Naive thymus-derived CD4-positive, alpha-beta T cell (primary cell): ENCODE measurements around the gene LACTB. TPM values are rescaled to one million over a fixed set of nuclear protein-coding genes. Genes with fewer than 3 reads are reported as not detected.

Experiments used
- ATAC-seq: fragments of 150-1000 bp; cut with Tn5 transposase; 2 replicates; pipeline ENCODE4 v1.10.0; 2021; ENCODE audit warnings: mild to moderate bottlenecking, moderate library complexity
- CTCF ChIA-PET: fragments of 350-600 bp; sonication (Branson Sonifier 250); formaldehyde crosslinking; loops from one replicate; lab custom pipeline; 2021; ENCODE audit warnings: antibody characterized with exemption; lab: Charles Lee
- POLR2A ChIA-PET: fragments of 350-600 bp; sonication (Branson Sonifier 250); formaldehyde crosslinking; loops from one replicate; lab custom pipeline; 2021; ENCODE audit warnings: antibody characterized with exemption, inconsistent platforms; lab: Charles Lee
- DNase-seq, 9 donors: peaks; one replicate each; pipeline versions ENCODE4 v3.0.0 to v3.0.0-alpha.2; 2020 to 2022; ENCODE audit warnings: mixed read lengths in 1 of 9
- H3K27ac ChIP-seq: one replicate; pipeline ENCODE4 v1.7.0; 2013; ENCODE audit warnings: mild to moderate bottlenecking, low read depth, low read length, moderate library complexity
- H3K27me3 ChIP-seq, 2 donors: one replicate each; pipeline ENCODE4 v1.7.0; 2013; ENCODE audit warnings: low read length in 2 of 2, mild to moderate bottlenecking in 2 of 2, moderate library complexity in 2 of 2; ENCODE audit not compliant: control insufficient read depth in 2 of 2, insufficient read depth in 2 of 2
- H3K36me3 ChIP-seq, 3 experiments: 1 replicate in 2 of 3; 2 replicates in 1 of 3; pipeline ENCODE4 v1.7.0; 2013; ENCODE audit warnings: low read length in 3 of 3, mild to moderate bottlenecking in 3 of 3, moderate library complexity in 1 of 3; ENCODE audit not compliant: insufficient read depth in 3 of 3, control insufficient read depth in 2 of 3
- H3K4me1 ChIP-seq, 2 donors: one replicate each; pipeline ENCODE4 v1.7.0; 2013; ENCODE audit warnings: low read length in 2 of 2, mild to moderate bottlenecking in 2 of 2, moderate library complexity in 1 of 2; ENCODE audit not compliant: control insufficient read depth in 2 of 2, insufficient read depth in 2 of 2
- H3K4me3 ChIP-seq: 2 replicates; pipeline ENCODE4 v1.7.0; 2013; ENCODE audit warnings: mild to moderate bottlenecking, low read length
- H3K9me3 ChIP-seq, 3 experiments: 1 replicate in 2 of 3; 2 replicates in 1 of 3; pipeline ENCODE4 v1.7.0; 2013; ENCODE audit warnings: low read length in 3 of 3; ENCODE audit not compliant: control insufficient read depth in 2 of 3
- H3K27ac Mint-ChIP-seq, 9 donors: one replicate each; pipeline ENCODE4 v1.8.0; 2020 to 2022; ENCODE audit warnings: mixed read lengths in 9 of 9, mild to moderate bottlenecking in 8 of 9, moderate library complexity in 5 of 9, inconsistent platforms in 2 of 9
- H3K27me3 Mint-ChIP-seq, 5 donors: one replicate each; pipeline ENCODE4 v1.8.0; 2021 to 2022; ENCODE audit warnings: mixed read lengths in 5 of 5, mild to moderate bottlenecking in 1 of 5
- H3K36me3 Mint-ChIP-seq, 5 donors: one replicate each; pipeline ENCODE4 v1.8.0; 2020 to 2022; ENCODE audit warnings: mixed read lengths in 5 of 5, mild to moderate bottlenecking in 3 of 5, inconsistent platforms in 1 of 5
- H3K4me1 Mint-ChIP-seq, 7 donors: one replicate each; pipeline ENCODE4 v1.8.0; 2020 to 2022; ENCODE audit warnings: mixed read lengths in 7 of 7, mild to moderate bottlenecking in 3 of 7, inconsistent platforms in 1 of 7
- H3K4me3 Mint-ChIP-seq, 10 donors: one replicate each; pipeline ENCODE4 v1.8.0; 2020 to 2022; ENCODE audit warnings: mild to moderate bottlenecking in 10 of 10, mixed read lengths in 10 of 10, moderate library complexity in 6 of 10, inconsistent platforms in 2 of 10
- H3K9me3 Mint-ChIP-seq, 11 donors: one replicate each; pipeline ENCODE4 v1.8.0; 2020 to 2022; ENCODE audit warnings: mixed read lengths in 11 of 11, mild to moderate bottlenecking in 4 of 11, inconsistent platforms in 1 of 11, moderate library complexity in 1 of 11
- intact Hi-C, 2 donors: fragments of 100-400 bp; cut with micrococcal nuclease; formaldehyde crosslinking; loops; one replicate each; pipeline ENCODE4 v1.15.1; 2023
- polyA plus RNA-seq, 2 donors: library from polyadenylated mRNA; unstranded; fragments of 300-500 nt; fragmentation: Illumina TruSeq; gene quantifications; one replicate each; pipeline ENCODE4 v1.2.3, GENCODE V29; 2021
- total RNA-seq, 6 experiments: library from RNA in 5 of 6; stranded (reverse) in 5 of 6; gene quantifications; 1 replicate in 5 of 6; 2 replicates in 1 of 6; pipeline ENCODE4 v1.2.3 and lab custom pipeline; 2021 to 2026

Gene LACTB
- total and polyA plus RNA-seq, 7 experiments from 2014 or later, result 8.2 to 23.2 (median 10.4) TPM

DNA sequence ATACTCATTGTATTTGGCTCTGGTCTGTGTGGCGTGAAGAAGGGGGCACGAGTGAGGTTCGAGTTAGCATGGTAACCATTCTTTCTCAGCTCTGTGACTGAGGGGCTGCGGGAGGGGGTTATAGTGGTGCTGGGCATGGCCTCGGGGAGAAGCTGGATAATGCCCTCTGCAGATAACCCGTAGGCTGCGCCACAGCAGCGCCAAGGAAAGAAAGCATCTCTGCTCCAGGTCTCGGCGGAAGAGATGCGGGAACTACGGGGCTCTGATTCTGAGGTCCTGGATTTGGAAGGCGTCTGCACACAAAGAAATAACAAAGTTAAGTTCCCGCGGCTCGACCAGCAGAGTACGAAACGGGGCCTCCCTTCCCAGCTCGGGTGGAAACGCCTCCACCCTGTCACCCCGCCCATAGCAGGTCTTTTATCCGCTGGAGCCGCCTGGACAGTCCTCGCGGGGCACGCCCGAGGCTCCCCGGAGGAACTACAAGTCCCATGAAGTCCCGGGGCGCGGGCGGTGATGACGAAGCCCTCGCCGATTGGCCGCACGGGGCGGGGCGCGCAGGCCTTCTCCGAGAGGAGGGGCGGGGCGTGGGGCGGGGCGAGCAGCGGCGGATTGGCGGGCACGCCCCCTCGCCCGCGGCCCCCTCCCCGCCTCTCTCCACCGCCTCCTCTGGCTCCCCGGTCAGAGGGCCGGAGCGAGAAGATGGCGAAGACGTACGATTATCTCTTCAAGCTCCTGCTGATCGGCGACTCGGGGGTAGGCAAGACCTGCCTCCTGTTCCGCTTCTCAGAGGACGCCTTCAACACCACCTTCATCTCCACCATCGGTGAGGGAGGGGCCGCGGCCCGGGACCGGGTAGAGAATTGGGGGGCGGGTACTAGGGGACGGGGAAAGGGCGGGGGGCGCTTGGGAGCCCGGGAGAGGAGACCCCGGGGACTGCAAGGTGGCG lies 67.5 kb downstream of the LACTB start, which contains the start of gene RAB8B:
Gene RAB8B (plus strand): TSS at position 681 of the 946 bp plus-strand sequence. CDS start 19 bp downstream, at position 700.
- Mint-ChIP-seq H3K9me3 (peaks cover 0 to 2% (median 0%) of the 10 kb centered on the region in 11 donors), H3K4me3 (peak within 1 kb of the TSS; percentile 92 to 99 (median 97)), H3K36me3 (peaks cover 0 to 19% (median 0%) of the 10 kb centered on the region in 5 donors), H3K27me3 (peaks cover 0 to 3% (median 0%) of the 10 kb centered on the region in 5 donors), H3K27ac (peak within 1 kb of the TSS; percentile 84 to 98 (median 95)), H3K4me1 (peaks cover 41 to 54% (median 50%) of the 10 kb centered on the region in 7 donors)
- ChIA-PET CTCF (interaction anchor here (1.4 kb wide), 1 partner anchor 32 kb away, joined by 4 read pairs; the partner anchor contains the start of gene RPS27L), POLR2A (interaction anchor here (2.2 kb wide), 1 partner anchor 32 kb away, joined by 9 read pairs; the partner anchor contains the start of gene RPS27L)
- Histone ChIP-seq H3K27me3 (no peaks in the 10 kb centered on the region), H3K9me3 (no peaks in the 10 kb centered on the region), H3K27ac (peak within 1 kb of the TSS; percentile 99), H3K4me1 (peaks cover 22 to 40% of the 10 kb centered on the region in 2 donors), H3K4me3 (peak within 1 kb of the TSS; percentile 86), H3K36me3 (peaks cover 0 to 8% (median 0%) of the 10 kb centered on the region in 3 experiments)
- peak; percentile 85 to 98 (median 93) for DNase-seq
- intact Hi-C loops, result loop anchor here (1.0 to 2.0 kb wide), 7 partner anchors 32 to 905 kb away; partner anchors contain the start of genes APH1B (in 2 of the 2), LACTB (in 2 of the 2), RPS27L (in 1 of the 2) and USP3 (in 1 of the 2)
- peak; percentile 88 for ATAC-seq

DNA sequence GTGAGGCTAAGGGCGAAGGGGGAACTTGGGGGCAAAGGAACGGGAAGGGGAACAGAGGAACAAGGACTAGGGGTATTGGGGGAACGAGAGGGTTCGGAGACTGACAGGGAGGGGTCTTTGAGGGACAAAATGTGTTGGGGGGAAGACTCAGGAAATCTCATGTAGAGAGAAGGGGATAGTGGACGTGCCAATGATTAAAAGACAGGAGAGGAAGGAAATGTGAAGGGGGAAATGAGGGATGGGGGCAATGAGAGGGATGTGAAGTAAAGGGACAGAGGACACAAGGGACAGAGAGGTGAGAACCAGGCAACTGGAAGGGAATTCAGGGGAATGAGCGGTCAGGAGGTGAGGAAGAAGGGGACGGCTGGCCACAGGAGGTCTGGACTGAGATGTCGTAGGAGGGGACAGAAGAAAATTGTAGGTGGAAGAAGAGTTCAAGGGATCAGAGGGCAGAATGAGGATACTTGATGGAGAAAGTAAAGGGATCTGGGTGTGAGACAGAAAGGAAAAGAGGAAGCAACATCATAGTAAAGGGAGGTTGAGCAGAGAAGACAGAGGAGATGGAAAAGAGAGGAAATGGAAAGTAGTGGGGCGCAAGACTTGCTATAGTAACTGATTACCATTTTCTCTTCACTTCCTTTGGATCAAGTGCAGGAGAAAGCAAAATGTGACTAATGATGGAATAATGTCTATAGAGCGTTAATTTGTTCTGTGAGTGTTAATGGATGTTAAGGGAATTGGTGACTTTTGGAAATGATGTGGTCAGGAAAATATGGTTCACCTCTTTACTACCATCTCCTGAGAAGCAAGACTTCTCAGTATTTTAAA lies 68.5 kb downstream of the LACTB start:
- H3K9me3 ChIP-seq, result no peaks in the 10 kb centered on the region
- no peaks in the 10 kb centered on the region for H3K27me3 ChIP-seq
- CTCF ChIA-PET, result interaction anchor here (0.6 to 1.7 kb wide), 3 partner anchors 13 to 71 kb away, joined by 3 to 9 read pairs (median 3); no protein-coding TSS in a partner anchor
- ATAC-seq, result no peak
- H3K36me3 ChIP-seq, result peaks cover 0 to 8% (median 0%) of the 10 kb centered on the region in 3 experiments
- H3K9me3 Mint-ChIP-seq, result peaks cover 0 to 2% (median 0%) of the 10 kb centered on the region in 11 donors
- peaks cover 32 to 50% of the 10 kb centered on the region in 2 donors for H3K4me1 ChIP-seq
- H3K27me3 Mint-ChIP-seq, result peaks cover 0 to 3% (median 0%) of the 10 kb centered on the region in 5 donors
- peak overlapping the region; percentile 84 to 98 (median 94) for H3K27ac Mint-ChIP-seq
- H3K36me3 Mint-ChIP-seq, result peaks cover 0 to 22% (median 0%) of the 10 kb centered on the region in 5 donors
- H3K27ac ChIP-seq, result peak overlapping the region; percentile 99
- DNase-seq, result peak in 2 of 9 donors; percentile 13 to 22
- POLR2A ChIA-PET, result interaction anchor here (1.2 to 4.3 kb wide), 9 partner anchors 12 to 86 kb away, joined by 3 to 52 read pairs (median 7); partner anchors contain the start of genes APH1B and RPS27L
- H3K4me3 ChIP-seq, result peak overlapping the region; percentile 86
- H3K4me3 Mint-ChIP-seq, result peak overlapping the region; percentile 92 to 99 (median 97)
- intact Hi-C loops, result loop anchor here (1.0 to 5.0 kb wide), 10 partner anchors 33 to 1112 kb away; partner anchors contain the start of genes APH1B (in 2 of the 2), LACTB (in 2 of the 2), RPS27L (in 1 of the 2) and SNX1 (in 1 of the 2)
- H3K4me1 Mint-ChIP-seq, result peaks cover 45 to 64% (median 58%) of the 10 kb centered on the region in 7 donors

DNA sequence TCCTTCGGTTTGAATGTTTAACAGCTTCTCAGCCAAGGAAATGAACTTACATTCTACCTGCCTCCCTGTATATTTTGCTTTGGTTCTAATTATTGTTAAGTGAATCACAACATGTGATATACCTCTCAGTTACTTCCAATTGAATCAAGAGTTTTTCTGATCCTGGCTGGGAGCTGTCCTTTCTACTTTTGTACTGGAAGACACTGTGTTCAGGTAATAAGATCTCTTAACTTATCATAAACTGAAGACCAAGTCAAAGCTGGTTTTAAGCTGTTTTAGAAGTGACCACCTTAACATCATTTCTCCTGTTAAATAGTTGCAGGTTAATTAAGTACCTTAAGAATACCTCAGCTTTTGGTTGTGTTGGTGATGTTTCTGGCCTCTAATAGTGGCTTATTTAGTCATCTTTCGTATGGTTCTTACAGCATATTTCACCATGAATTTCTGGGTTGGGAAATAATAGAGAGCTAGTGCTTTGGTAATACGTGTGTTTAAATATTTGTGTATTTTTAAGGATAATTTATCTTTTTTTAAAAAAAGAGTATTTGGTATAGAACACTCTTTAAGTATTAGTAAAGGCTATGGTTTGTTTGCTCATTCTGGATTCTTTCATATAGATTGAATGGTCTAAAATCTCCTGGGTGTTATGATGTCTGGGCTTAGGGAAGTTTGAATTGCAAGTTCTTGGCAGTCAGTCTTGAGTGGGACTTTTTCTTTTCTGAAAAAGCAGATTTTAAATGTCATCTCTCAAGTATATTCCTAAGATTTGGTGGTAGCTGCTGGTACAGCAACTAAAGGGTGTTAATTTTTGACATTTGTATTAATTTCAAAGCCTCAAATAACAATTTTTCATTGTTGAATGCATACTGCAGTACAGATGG lies 69.3 kb downstream of the LACTB start:
- H3K27ac ChIP-seq, result peak overlapping the region; percentile 99
- Mint-ChIP-seq H3K27ac (peak overlapping the region; percentile 84 to 99 (median 96)), H3K4me3 (peak overlapping the region; percentile 92 to 99 (median 97)), H3K36me3 (peaks cover 0 to 27% (median 0%) of the 10 kb centered on the region in 5 donors), H3K4me1 (peaks cover 53 to 73% (median 65%) of the 10 kb centered on the region in 7 donors), H3K9me3 (peaks cover 0 to 2% (median 0%) of the 10 kb centered on the region in 11 donors), H3K27me3 (peaks cover 0 to 2% (median 0%) of the 10 kb centered on the region in 5 donors)
- no peak for ATAC-seq
- H3K36me3 ChIP-seq, result peaks cover 0 to 8% (median 0%) of the 10 kb centered on the region in 3 experiments
- H3K4me3 ChIP-seq, result peak overlapping the region; percentile 86
- ChIA-PET POLR2A (interaction anchor here (0.7 to 4.3 kb wide), 25 partner anchors 11 to 518 kb away, joined by 3 to 52 read pairs (median 5); partner anchors contain the start of genes APH1B and RPS27L), CTCF (interaction anchor here (0.6 to 2.2 kb wide), 11 partner anchors 11 to 86 kb away, joined by 3 to 9 read pairs (median 4); partner anchors contain the start of genes APH1B and RPS27L)
- no peak for DNase-seq
- no peaks in the 10 kb centered on the region for H3K9me3 ChIP-seq
- H3K4me1 ChIP-seq, result peaks cover 40 to 58% of the 10 kb centered on the region in 2 donors
- intact Hi-C loops, result loop anchor here (2.0 to 5.0 kb wide), 3 partner anchors 411 to 1111 kb away; partner anchors contain the start of gene SNX1 (in 1 of the 2)
- no peaks in the 10 kb centered on the region for H3K27me3 ChIP-seq

Other genes starting within 250 kb of the LACTB start
- 10 to 100 TPM in 4 of 5 experiments, 1 to 10 TPM in 1; 6.0 to 24.7 (median 19.2) TPM for gene TPM1, start 79.1 kb upstream of the LACTB start, total RNA-seq
- gene TPM1, start 79.1 kb upstream of the LACTB start, polyA plus RNA-seq, result 10 to 100 TPM in 1 of 2 donors, 1 to 10 TPM in 1; 8.6 to 10.9 TPM
- 100 to 1,000 TPM in 3 of 5 experiments, 10 to 100 TPM in 2; 38.7 to 248 (median 111) TPM for gene RPS27L, start 35.6 kb downstream of the LACTB start, total RNA-seq
- gene RPS27L, start 35.6 kb downstream of the LACTB start, polyA plus RNA-seq, result 100 to 1,000 TPM in 1 of 2 donors, 10 to 100 TPM in 1; 86.8 to 224 TPM
- gene RAB8B, start 67.7 kb downstream of the LACTB start, total RNA-seq, result 100 to 1,000 TPM in 1 of 5 experiments, 10 to 100 TPM in 4; 37.2 to 100 (median 71.3) TPM
- 10 to 100 TPM; 30.4 to 32.0 TPM for gene RAB8B, start 67.7 kb downstream of the LACTB start, polyA plus RNA-seq
- 10 to 100 TPM in 4 of 5 experiments, 1 to 10 TPM in 1; 9.9 to 29.9 (median 17.6) TPM for gene APH1B, start 155.7 kb downstream of the LACTB start, total RNA-seq
- gene APH1B, start 155.7 kb downstream of the LACTB start, polyA plus RNA-seq, result 10 to 100 TPM; 10.9 to 11.4 TPM